GM19467 (cell line): ENCODE data around the gene TWIST2.

Experiments used
- ATAC-seq: cut with Tn5 transposase; IDR thresholded peaks from one replicate; pipeline ENCODE4 v1.9.1; 2021; ENCODE audit warnings: mild to moderate bottlenecking, moderate library complexity; ENCODE audit not compliant: unreplicated experiment

TWIST2 gene

GRCh38 chr2:238888781-238889180 lies 40.9 kb downstream of the TWIST2 start:
- no peak for ATAC-seq

- no peak for ATAC-seq
These were observed 42.2 kb downstream of the TWIST2 start for GRCh38 chr2:238890131-238890530.

- ATAC-seq: no peak
These were observed 43.0 kb downstream of the TWIST2 start for GRCh38 chr2:238890618-238891456.

- no peak for ATAC-seq
These were observed 43.7 kb downstream of the TWIST2 start for GRCh38 chr2:238891457-238892203.

- no peak for ATAC-seq
These were observed 44.3 kb downstream of the TWIST2 start for GRCh38 chr2:238892204-238892500.

- no peak for ATAC-seq
These were observed 44.9 kb downstream of the TWIST2 start for GRCh38 chr2:238892796-238893195.

GRCh38 chr2:238893349-238894000 lies 45.6 kb downstream of the TWIST2 start:
- ATAC-seq: no peak

GRCh38 chr2:238894226-238894949 lies 46.5 kb downstream of the TWIST2 start:
- ATAC-seq: no peak

GRCh38 chr2:238894950-238895298 lies 47.0 kb downstream of the TWIST2 start:
- ATAC-seq: no peak

- no peak for ATAC-seq
These were observed 47.5 kb downstream of the TWIST2 start for GRCh38 chr2:238895361-238895882.

- no peak for ATAC-seq
These were observed 48.2 kb downstream of the TWIST2 start for GRCh38 chr2:238895891-238896600.

GRCh38 chr2:238896641-238897040 lies 48.8 kb downstream of the TWIST2 start:
- no peak for ATAC-seq

GRCh38 chr2:238897122-238897880 lies 49.4 kb downstream of the TWIST2 start:
- ATAC-seq: no peak

GRCh38 chr2:238897911-238898311 lies 50.0 kb downstream of the TWIST2 start:
- no peak for ATAC-seq

- no peak for ATAC-seq
These were observed 50.8 kb downstream of the TWIST2 start for GRCh38 chr2:238898534-238899281.

- no peak for ATAC-seq
These were observed 51.5 kb downstream of the TWIST2 start for GRCh38 chr2:238899386-238899785.

- ATAC-seq: no peak
These were observed 52.6 kb downstream of the TWIST2 start for GRCh38 chr2:238900511-238900910.

GRCh38 chr2:238901461-238902057 lies 53.7 kb downstream of the TWIST2 start:
- no peak for ATAC-seq

- no peak for ATAC-seq
These were observed 54.4 kb downstream of the TWIST2 start for GRCh38 chr2:238902285-238902684.
